NT2/D1 (cell line): ENCODE results near the gene PRXL2B.
"Not testable (repeated sequence)": the region's sequence is repeated elsewhere in the genome, so short reads cannot be mapped to it uniquely, and the experiment has no call there.

Source experiments
- DNase-seq: peaks from one replicate; pipeline ENCODE4 v3.0.0-alpha.2; 2011; ENCODE audit warnings: low read depth, low spot score
- H3K27me3 ChIP-seq: 2 replicates; pipeline ENCODE4 v1.6.0; 2011; ENCODE audit warnings: mild to moderate bottlenecking; ENCODE audit not compliant: insufficient read length, insufficient read depth
- H3K36me3 ChIP-seq: 2 replicates; pipeline ENCODE4 v1.6.1; 2011; ENCODE audit warnings: mild to moderate bottlenecking, low read length, mixed read lengths; ENCODE audit not compliant: insufficient read depth, insufficient read length
- H3K4me1 ChIP-seq: 2 replicates; pipeline ENCODE4 v1.5.1; 2011; ENCODE audit not compliant: insufficient read depth, insufficient read length
- H3K4me3 ChIP-seq: 2 replicates; pipeline ENCODE4 v1.5.1; 2011; ENCODE audit warnings: low read depth; ENCODE audit not compliant: insufficient read length
- H3K9ac ChIP-seq: 2 replicates; pipeline ENCODE4 v1.6.0; 2011; ENCODE audit warnings: low read depth; ENCODE audit not compliant: insufficient read length
- H3K9me3 ChIP-seq: 2 replicates; pipeline ENCODE4 v1.5.1; 2011; ENCODE audit warnings: mild to moderate bottlenecking, low read length; ENCODE audit not compliant: insufficient read depth
- SUZ12 ChIP-seq: IDR thresholded peaks from 2 replicates; pipeline ENCODE4 v1.6.1; 2011; ENCODE audit not compliant: insufficient read length, insufficient read depth; ENCODE audit errors: extremely low read depth
- YY1 ChIP-seq: IDR thresholded peaks from 2 replicates; pipeline ENCODE4 v1.6.1; 2011; ENCODE audit not compliant: insufficient read length, insufficient read depth
- ZNF274 ChIP-seq: IDR thresholded peaks from 2 replicates; pipeline ENCODE4 v1.6.1; 2011; ENCODE audit warnings: mild to moderate bottlenecking, low read depth, low read length

PRXL2B gene

GRCh38 chr1:2570332-2570731 is 16.2 kb upstream of the PRXL2B start:
- no peaks in the 10 kb centered on the region for H3K27me3 ChIP-seq
- no peak for DNase-seq
- H3K9ac ChIP-seq: no peak overlapping the region
- no peak overlapping the region for H3K4me3 ChIP-seq
- H3K9me3 ChIP-seq: peaks cover 12% of the 10 kb centered on the region; the same call in 1 of the 2 replicates
- no peaks in the 10 kb centered on the region for H3K36me3 ChIP-seq
- peaks cover 9% of the 10 kb centered on the region for H3K4me1 ChIP-seq
- TF ChIP-seq SUZ12: no peak

DNA sequence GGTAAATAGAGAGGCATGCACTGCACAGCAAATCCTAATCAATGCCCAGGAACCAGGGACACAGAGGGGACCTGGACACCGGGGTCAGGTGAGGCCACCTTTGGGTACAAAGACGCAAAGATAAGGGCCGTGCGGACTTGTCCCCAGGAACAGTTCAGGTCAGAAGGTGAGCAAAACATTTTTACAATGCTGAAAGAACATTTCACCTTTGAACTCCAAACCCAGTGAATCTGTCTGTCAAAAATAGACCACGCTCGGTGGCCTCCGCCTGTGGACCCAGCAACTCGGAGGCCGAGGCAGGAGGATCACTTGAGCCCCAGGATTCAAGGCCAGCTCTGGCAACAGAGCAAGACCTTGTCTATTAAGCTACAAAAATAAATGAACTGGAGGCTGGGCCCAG is 15.2 kb upstream of the PRXL2B start:
- Histone ChIP-seq H3K9ac (no peak overlapping the region), H3K9me3 (peaks cover 12% of the 10 kb centered on the region; the same call in 1 of the 2 replicates), H3K4me1 (peaks cover 9% of the 10 kb centered on the region), H3K36me3 (no peaks in the 10 kb centered on the region), H3K27me3 (no peaks in the 10 kb centered on the region), H3K4me3 (no peak overlapping the region)
- TF ChIP-seq SUZ12: no peak
- no peak for TF ChIP-seq YY1
- no peak for TF ChIP-seq ZNF274
- DNase-seq: no peak

- TF ChIP-seq ZNF274: no peak
- no peak for TF ChIP-seq YY1
- no peak for TF ChIP-seq SUZ12
- Histone ChIP-seq H3K27me3 (no peaks in the 10 kb centered on the region), H3K4me1 (peaks cover 3% of the 10 kb centered on the region), H3K4me3 (no peak overlapping the region), H3K9me3 (peaks cover 12% of the 10 kb centered on the region; the same call in 1 of the 2 replicates), H3K36me3 (no peaks in the 10 kb centered on the region), H3K9ac (no peak overlapping the region)
- DNase-seq: no peak
Observed at GRCh38 chr1:2573250-2573920, 13.2 kb upstream of the PRXL2B start.

DNA sequence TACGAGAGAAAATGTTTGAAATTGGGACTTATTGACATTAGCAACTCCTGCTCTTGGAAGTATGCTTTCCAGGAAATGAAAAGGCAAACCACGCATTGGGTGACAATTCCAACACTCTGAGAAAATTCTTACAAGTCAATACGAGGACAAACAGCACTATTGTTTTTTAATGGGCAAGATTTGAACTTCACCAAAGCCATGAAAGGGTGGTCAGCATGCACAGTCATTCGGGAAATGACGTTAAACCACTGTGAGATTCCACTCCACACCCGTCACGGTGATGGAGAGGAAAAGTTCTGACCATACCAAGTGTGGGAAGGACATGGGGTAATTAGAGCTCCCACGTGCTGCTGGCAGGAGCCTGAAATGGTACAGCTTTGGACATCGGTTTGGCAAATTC is 12.2 kb upstream of the PRXL2B start:
- DNase-seq: no peak
- no peaks in the 10 kb centered on the region for H3K36me3 ChIP-seq
- peaks cover 12% of the 10 kb centered on the region; the same call in 1 of the 2 replicates for H3K9me3 ChIP-seq
- no peak overlapping the region for H3K4me3 ChIP-seq
- no peak overlapping the region for H3K9ac ChIP-seq
- TF ChIP-seq ZNF274 (no peak), SUZ12 (no peak), YY1 (no peak)
- H3K4me1 ChIP-seq: peaks cover 3% of the 10 kb centered on the region
- H3K27me3 ChIP-seq: no peaks in the 10 kb centered on the region

GRCh38 chr1:2575801-2576663 is 10.5 kb upstream of the PRXL2B start:
- H3K4me1 ChIP-seq: no peaks in the 10 kb centered on the region
- no peaks in the 10 kb centered on the region for H3K36me3 ChIP-seq
- DNase-seq: no peak
- H3K4me3 ChIP-seq: no peak overlapping the region
- no peak for TF ChIP-seq SUZ12
- no peak overlapping the region for H3K9ac ChIP-seq
- no peaks in the 10 kb centered on the region for H3K27me3 ChIP-seq
- H3K9me3 ChIP-seq: peaks cover 12% of the 10 kb centered on the region; the same call in 1 of the 2 replicates

DNA sequence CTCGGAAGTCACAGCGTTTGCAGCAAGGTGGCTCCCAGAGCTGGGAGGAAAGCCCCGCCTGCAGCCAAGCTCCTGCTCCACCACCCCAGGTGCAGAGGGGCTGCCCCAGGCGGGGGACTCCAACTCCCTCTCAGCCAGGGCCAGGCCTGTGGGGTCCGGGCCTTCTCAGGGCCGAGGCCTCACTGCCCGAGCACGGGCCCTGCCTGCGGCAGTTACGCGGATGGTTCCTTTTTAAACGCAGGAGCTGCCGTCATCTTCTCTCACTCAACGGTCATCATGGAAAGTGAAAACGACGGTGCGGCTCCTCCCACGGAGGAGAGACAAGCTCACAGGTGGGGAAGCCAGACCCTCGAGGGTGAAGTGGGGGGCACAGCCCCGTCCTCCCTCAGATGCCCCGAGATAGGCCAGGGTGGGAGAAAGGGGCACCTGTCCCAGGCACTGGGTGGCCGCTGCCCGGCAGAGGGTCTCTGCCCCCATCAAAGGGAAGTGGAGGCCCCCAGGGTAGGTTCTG is 9.0 kb upstream of the PRXL2B start:
- not testable (repeated sequence) for H3K4me1 ChIP-seq, DNase-seq, H3K9me3 ChIP-seq, H3K27me3 ChIP-seq, H3K4me3 ChIP-seq, H3K9ac ChIP-seq, H3K36me3 ChIP-seq

GRCh38 chr1:2578758-2579118 is 7.8 kb upstream of the PRXL2B start:
- Histone ChIP-seq H3K4me3 (no peak overlapping the region), H3K27me3 (no peaks in the 10 kb centered on the region), H3K36me3 (no peaks in the 10 kb centered on the region), H3K4me1 (peaks cover 3% of the 10 kb centered on the region), H3K9ac (no peak overlapping the region), H3K9me3 (no peaks in the 10 kb centered on the region; the same call in 1 of the 2 replicates)
- DNase-seq: no peak
- no peak for TF ChIP-seq ZNF274
- no peak for TF ChIP-seq YY1
- no peak for TF ChIP-seq SUZ12
